HG03095 (cell line): ENCODE data around the gene ELL.
"Not testable (repeated sequence)": the region's sequence is repeated elsewhere in the genome, so short reads cannot be mapped to it uniquely, and the experiment has no call there.

Source experiments
- ATAC-seq: cut with Tn5 transposase; IDR thresholded peaks from one replicate; pipeline ENCODE4 v1.9.1; 2021; ENCODE audit warnings: moderate library complexity; ENCODE audit not compliant: unreplicated experiment

The ELL gene

GRCh38 chr19:18521692-18522123 is at the start of gene ELL:
ELL (minus strand) TSS chr19:18522070; CDS start chr19:18522055, 15 bp downstream.
- no peak for ATAC-seq

DNA sequence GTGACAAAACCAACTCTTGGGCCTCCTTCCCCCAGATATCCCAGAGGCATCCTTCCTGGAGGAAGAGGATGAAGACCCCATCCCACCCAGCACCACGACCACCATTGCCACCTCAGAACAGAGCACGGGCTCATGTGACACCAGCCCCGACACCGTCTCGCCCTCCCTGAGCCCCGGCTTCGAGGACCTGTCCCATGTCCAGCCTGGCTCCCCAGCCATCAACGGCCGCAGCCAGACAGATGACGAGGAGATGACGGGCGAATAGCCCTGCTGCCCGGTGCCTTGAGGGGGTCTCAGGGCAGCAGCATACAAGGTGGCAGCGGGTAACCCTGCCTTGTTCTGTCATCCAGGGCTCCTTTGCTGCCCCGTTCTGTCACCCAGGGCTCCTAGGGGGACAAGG is 46.5 kb upstream of the ELL start:
- ATAC-seq = no peak

GRCh38 chr19:18566953-18567352 is 45.1 kb upstream of the ELL start:
- ATAC-seq = no peak

DNA sequence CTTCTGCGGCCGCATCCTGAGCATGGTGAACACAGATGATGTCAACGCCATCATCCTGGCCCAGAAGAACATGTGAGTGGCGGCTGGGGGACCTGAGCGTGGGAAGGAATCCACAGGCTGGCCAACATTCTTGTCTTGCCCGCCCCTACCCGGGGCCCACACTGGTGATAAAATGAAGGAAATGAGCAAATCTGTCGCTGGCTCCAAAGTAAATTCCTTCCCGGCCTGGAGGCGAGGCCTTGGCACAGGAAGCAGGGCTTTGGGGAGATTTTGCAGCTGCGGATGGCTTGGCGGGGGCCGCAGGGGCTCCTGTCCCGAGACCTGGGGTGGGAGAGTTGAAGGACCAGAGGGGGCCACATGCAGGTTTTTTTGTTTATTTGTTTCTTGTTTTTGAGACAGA is 40.2 kb upstream of the ELL start:
- ATAC-seq = no peak

GRCh38 chr19:18559685-18560084 is 37.8 kb upstream of the ELL start:
- ATAC-seq = no peak

DNA sequence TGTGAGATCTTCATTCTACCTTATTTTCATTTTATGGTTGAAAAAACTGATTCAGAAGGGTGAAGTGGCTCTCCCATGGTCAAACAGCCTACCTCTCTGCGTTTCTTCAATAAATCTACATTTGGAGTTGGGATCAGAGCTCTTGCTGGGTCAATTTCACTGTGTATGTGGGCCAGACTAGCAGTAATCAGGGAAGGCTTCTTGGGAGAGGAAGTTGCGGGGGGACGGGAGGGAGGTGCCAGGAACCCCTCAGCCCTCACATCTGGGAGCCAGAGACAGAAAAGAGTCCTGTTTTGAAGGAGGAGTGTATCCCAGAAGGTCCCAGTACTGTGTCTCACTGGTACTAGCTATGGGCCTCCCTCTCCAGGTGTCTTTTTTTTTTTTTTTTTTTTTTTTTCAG is 36.7 kb upstream of the ELL start:
- no peak for ATAC-seq

DNA sequence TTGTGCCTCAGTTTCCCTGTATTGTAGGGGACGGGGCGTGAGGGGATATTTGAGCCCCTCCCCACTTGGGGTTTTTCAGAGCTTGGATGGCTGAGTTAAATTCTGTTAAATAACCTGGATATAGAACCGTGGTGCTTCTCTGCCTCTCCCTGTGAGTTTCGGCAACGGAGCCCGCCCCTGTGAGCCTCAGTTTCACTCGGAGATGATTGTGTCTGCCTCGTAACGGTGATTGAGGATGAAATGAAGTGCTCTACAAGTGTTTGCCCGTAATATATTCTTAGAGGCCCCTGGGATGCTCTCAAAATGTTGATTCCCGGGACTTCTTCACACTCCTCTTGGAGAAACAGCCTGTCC is 36.3 kb upstream of the ELL start:
- ATAC-seq = no peak

GRCh38 chr19:18557411-18558201 is 35.7 kb upstream of the ELL start, which contains the start of gene KXD1:
KXD1 (plus strand) TSS chr19:18557870; CDS start chr19:18562057, 4,187 bp downstream.
- ATAC-seq = peak; percentile 79

- no peak for ATAC-seq
Measured at GRCh38 chr19:18551631-18552030, 29.8 kb upstream of the ELL start.

- peak; percentile 76 for ATAC-seq
Measured at GRCh38 chr19:18543814-18544475, 22.1 kb upstream of the ELL start.

DNA sequence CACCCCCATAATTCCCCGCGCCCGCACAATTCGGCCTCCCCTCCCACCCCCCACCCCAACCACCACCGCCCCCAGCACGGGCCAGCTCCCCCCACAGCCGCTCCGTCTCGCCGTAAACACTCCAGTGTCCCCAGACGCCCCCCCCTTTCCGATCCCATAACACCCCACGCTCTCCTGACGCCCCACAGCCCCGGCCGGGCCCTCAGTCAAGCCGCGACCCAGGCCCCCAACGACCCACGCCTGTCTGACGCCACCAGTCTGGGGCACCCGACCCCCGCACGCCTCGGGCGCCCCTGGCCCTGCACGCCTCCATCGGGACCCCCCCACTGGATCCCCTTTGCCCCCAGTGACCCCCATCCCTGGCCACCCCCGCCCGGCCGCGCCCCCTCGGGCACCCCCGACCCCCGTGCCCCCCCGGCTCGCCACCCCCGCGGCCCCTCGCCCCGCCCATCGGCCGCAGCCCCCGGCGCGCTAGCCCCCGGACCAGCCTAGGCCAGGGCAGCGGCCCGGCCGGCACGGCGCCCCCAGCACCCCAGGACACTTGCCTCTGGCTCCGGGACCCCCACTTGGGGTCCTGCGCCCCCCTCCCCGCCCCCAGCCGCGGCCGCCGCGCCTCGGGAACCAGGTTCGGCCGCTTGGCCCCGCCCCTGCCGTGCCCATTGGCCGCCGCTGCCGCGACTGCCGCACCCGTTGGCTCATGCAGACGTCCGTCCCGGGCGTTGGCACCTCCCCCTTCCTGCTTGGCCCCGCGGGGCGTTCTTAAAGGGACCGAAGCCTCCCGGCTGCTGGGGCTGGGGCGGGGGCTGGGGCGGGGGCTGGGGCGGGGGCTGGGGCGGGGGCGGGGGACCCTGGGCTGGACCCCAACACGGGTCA is 21.3 kb upstream of the ELL start, which contains the start of gene FKBP8:
Gene FKBP8, minus strand, starts transcription at position 633 of the 873 bp plus-strand sequence. CDS start 1,603 bp downstream, outside the sequence.
- peak; percentile 77 for ATAC-seq

DNA sequence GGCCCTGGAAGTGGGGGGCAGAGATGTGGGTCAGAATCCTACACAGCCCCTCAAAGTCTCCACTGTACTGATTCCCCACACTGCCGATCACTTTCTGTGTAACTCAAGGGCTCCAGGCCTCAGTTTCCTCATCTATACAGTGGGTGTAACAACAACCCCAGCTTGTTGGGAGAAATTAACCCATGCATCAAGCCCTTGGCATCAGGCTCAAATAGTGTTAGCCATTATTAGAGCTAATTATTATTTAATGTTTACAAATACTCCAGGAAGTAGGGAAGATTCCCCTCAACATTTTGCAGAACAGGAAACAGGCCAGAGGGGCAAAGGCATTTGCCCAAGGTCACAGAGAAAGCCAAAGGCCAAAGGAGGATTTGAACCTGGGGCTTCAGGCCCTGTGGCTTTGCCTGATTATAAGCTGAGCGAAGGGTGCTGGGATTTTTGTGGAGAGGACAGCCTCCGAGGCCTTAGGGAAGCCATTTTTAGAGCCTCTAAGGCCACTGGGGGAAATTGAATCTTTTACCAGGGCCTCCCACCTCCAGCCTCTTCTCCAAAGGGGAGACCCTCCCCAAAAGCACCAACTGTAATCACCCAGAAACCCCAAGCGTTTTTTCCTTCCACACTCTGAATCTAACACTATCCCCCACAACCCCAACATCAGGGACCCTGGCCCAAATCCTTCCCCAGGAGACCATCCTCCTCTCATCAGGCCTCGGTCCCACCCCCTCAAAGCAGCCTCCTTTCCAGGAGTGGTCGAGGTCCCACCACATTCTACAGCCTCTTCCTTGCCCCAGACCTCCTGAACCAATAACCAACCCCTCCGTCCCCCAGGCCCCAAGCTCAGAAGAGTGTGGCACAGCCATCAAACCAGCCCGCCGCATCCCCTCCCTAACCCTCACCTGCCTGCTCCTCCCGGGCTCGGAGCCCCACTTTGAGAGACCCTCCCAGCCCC is 20.4 kb upstream of the ELL start:
- no peak for ATAC-seq

DNA sequence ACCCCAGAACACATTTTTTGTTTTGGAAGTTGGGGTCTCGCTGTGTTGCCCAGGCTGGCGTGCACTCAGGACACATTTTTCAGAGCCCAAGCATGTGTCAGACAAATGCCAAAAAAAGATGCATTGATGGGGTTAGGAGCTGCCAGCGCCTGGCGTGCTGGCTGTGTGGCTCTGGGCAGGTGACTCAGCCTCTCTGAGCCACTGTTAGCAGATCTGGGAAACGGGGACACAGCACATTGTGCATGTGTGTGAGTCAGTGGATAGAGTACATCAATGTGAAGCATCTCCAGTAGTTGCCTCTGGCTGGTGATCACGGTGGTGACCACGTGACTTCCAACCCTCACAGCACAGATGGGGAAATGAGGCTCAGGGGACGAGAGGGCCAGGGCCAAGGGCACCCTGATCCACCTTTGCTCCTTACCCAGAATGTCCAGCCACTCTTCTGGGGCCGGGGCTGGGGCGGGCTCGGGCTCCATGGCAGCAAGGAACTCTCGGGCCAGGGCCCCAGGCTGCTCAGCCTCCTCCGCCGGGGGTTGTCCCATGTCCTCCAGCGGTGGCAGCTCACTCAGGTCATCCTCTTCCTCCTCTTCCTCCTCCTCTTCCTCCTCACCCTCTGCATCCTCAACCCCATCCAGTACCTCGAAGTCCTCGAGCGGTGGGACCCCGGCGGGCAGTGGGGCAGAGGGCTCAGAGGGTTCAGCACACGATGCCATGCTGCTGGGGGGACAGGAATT is 19.6 kb upstream of the ELL start:
- no peak for ATAC-seq

DNA sequence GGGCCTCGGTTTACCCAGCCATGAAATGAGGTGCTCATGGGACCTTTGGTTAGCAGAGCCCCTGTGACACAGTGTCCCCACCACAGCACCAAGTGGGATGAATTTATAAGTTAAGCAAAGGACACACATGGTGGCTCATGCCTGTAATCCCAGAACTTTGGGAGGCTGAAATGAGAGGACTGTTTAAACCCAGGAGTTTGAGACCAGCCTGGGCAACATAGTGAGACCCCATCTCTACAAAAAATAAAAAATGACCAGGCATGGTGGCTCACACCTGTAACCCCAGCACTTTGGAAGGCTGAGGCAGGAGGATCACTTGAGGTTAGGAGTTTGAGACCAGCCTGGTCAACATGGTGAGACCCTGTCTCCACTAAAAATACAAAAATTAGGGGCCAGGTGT is 18.3 kb upstream of the ELL start:
- ATAC-seq = not testable (repeated sequence)

DNA sequence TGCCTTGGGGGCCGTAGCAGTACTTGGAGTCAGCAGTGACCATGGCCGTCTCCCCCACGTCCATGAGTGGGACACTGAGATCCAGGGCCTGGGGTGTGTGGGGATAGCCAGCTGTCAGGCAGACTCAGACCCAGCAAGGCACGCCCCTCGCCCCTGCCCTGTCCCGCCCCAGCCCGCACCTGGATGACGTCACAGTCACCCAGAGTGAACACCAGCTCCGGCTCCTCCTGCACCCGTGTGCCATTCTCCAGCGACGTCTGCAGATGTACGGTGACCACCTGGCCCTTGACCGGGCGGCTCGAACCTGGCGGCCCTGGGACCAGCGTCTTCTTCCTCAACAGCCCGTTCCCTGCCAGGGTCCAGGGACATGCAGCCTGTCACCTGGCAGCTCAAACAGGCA is 17.5 kb upstream of the ELL start:
- ATAC-seq = no peak

DNA sequence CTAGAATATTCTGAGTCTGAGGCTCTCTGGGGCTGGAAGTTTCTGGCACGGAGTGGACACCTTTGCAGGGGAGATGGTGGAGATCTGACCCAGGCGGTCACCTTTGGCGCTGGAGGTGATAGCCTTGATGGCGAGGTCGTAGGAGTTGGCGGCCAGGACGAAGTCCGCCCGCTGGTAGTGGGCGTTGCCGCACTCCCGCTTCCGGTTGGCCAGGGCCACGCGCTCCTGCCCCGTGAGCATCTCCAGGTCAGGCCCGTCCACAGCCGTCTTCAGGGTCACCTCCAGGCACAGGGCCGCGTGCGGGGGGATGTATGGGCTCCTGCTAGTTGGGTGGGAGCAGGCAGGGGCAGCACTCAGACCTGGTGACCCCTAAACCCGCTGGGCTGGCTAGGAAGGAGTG is 16.2 kb upstream of the ELL start:
- ATAC-seq = no peak

GRCh38 chr19:18537431-18537830 is 15.6 kb upstream of the ELL start:
- no peak for ATAC-seq

GRCh38 chr19:18536475-18536874 is 14.6 kb upstream of the ELL start:
- no peak for ATAC-seq

DNA sequence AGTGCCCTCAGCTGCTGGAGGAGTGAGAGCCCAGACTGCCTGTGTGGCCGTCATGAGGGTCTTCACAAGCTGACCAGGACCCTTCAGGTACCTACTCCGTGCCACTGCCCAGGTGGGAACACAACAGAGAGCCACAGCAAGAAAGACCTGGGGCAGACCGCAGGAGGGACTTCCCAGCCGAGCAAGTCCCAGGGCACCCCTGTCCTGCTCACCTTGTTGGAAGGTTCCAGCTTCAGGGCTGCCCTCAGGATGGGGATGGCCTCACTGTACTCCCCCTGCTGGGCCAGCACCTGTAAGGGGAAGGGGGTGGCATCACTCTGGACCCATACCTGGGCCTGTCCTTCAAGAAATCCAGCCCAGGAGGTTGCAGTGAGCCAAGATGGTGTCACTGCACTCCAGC is 11.2 kb upstream of the ELL start:
- ATAC-seq = no peak
